ENCODE results near the gene CASK.

- TF ChIP-seq CTCF (conservative IDR thresholded peaks at IDR 0.05 in 1 of 2, IDR thresholded peaks at IDR 0.05 in 1 of 2; ENCODE audit: low read depth in 1 of 2, low read length in 2 of 2) (no peak), EZH2 (IDR thresholded peaks at IDR 0.05; ENCODE audit: low read length, missing control alignments) (no peak)
Observed at GRCh38 chrX:41885724-41886123, 37.6 kb downstream of the CASK start.

Data from fibroblast of lung (primary cell).